ENCODE results near the gene CD82. TPM values are rescaled to one million over a fixed set of nuclear protein-coding genes. Genes with fewer than 3 reads are reported as not detected.

The CD82 gene
- polyA plus RNA-seq, 1 donor (not counting 4 experiments of a cell fraction or from before 2014, with no cell fraction given) = 118 TPM

DNA sequence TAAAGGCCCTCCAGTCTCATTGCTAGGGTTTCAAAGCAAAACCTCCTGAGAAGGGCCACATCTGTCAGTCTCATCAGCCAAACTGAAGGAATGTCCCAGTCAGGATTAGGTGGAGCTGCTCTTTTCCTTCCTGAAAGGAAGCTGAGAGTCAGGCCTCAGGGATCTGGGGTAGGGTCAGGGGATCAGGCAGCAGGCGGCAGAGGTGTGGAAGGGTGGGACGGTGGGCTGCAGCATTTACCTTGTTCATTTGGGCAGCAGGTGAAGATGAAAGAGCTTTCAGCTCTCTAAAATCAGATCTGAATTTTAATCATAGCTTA lies 17.8 kb downstream of the CD82 start:
- FAIRE-seq (no peak), DNase-seq (ENCODE audit: low read depth, low spot score) (no peak)
- H3K4me3 ChIP-seq (ENCODE audit: control insufficient read depth in 2 of 3, extremely low read depth in 1 of 3, insufficient read depth in 2 of 3, low read depth in 1 of 3, low read length in 3 of 3) = no peak overlapping the region
- peaks cover 19% of the 10 kb centered on the region for H3K4me1 ChIP-seq (ENCODE audit: control insufficient read depth, extremely low read depth, insufficient read depth, low read length)
- TF ChIP-seq, protein P1, sequence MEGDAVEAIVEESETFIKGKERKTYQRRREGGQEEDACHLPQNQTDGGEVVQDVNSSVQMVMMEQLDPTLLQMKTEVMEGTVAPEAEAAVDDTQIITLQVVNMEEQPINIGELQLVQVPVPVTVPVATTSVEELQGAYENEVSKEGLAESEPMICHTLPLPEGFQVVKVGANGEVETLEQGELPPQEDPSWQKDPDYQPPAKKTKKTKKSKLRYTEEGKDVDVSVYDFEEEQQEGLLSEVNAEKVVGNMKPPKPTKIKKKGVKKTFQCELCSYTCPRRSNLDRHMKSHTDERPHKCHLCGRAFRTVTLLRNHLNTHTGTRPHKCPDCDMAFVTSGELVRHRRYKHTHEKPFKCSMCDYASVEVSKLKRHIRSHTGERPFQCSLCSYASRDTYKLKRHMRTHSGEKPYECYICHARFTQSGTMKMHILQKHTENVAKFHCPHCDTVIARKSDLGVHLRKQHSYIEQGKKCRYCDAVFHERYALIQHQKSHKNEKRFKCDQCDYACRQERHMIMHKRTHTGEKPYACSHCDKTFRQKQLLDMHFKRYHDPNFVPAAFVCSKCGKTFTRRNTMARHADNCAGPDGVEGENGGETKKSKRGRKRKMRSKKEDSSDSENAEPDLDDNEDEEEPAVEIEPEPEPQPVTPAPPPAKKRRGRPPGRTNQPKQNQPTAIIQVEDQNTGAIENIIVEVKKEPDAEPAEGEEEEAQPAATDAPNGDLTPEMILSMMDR (optimal IDR thresholded peaks at IDR 0.05 in 1 of 3, IDR thresholded peaks at IDR 0.05 in 1 of 3, conservative IDR thresholded peaks at IDR 0.05 in 1 of 3; ENCODE audit: extremely low read depth in 1 of 3, insufficient read depth in 2 of 3, low read length in 3 of 3) = no peak
- no peak for TF ChIP-seq EZH2 (IDR thresholded peaks at IDR 0.05; ENCODE audit: low read length)
- H3K79me2 ChIP-seq (ENCODE audit: control insufficient read depth, insufficient read depth, low read length) = peaks cover 50% of the 10 kb centered on the region
- H3K9ac ChIP-seq (ENCODE audit: control insufficient read depth, extremely low read depth, insufficient read depth, low read length) = no peak overlapping the region
- H3K27ac ChIP-seq (ENCODE audit: control insufficient read depth, insufficient read depth, low read length) = no peak overlapping the region
- H3K27me3 ChIP-seq (ENCODE audit: control insufficient read depth, extremely low read depth, insufficient read depth, low read length) = no peaks in the 10 kb centered on the region
- no peaks in the 10 kb centered on the region for H3K9me1 ChIP-seq (ENCODE audit: control insufficient read depth, extremely low read depth, insufficient read depth, low read length)
- dilution Hi-C loops (cut with MboI; ENCODE audit: extremely low pct_ligation_motif_present, low sequenced_read_pairs) = no loop called here
- H2AFZ ChIP-seq (ENCODE audit: control insufficient read depth, low read length) = no peak overlapping the region
- peaks cover 2% of the 10 kb centered on the region for H3K9me3 ChIP-seq (ENCODE audit: control insufficient read depth, low read depth, low read length)
- H3K36me3 ChIP-seq (ENCODE audit: control insufficient read depth in 2 of 2, extremely low read depth in 1 of 2, insufficient read depth in 2 of 2, low read length in 2 of 2) = peaks cover 27 to 29% of the 10 kb centered on the region in 2 experiments
- peaks cover 2% of the 10 kb centered on the region for H4K20me1 ChIP-seq (ENCODE audit: control insufficient read depth, extremely low read depth, insufficient read depth, low read length)
- H3K4me2 ChIP-seq (ENCODE audit: control insufficient read depth, extremely low read depth, insufficient read depth, low read depth, low read length) = no peak overlapping the region

DNA sequence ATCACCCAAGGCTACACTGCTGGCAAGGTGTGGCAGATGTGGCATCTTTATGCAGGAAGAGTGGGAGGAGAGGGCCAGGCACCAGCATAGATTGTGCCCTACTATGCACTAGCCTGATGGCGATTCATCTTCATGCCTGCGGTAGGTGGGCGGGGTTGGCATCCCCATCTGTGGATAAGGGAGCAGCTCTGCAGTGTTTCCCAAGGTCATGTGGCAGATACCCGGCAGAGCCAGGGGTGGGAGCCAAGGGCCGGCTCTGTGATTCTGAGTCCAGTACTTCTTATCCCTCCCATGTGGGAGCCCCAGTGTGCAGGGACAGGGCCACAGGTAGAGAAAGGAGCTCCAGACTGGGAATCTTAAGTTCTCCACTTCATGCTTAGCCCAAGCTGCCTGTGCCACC lies 20.0 kb downstream of the CD82 start:
- dilution Hi-C loops (cut with MboI; ENCODE audit: extremely low pct_ligation_motif_present, low sequenced_read_pairs) = no loop called here
- Histone ChIP-seq H3K79me2 (ENCODE audit: control insufficient read depth, insufficient read depth, low read length) (peaks cover 33% of the 10 kb centered on the region), H3K36me3 (ENCODE audit: control insufficient read depth in 2 of 2, extremely low read depth in 1 of 2, insufficient read depth in 2 of 2, low read length in 2 of 2) (peaks cover 34% of the 10 kb centered on the region in 2 experiments)

More for the DNA sequence above, 20.0 kb downstream of the CD82 start:
- FAIRE-seq (no peak), DNase-seq (ENCODE audit: low read depth, low spot score) (no peak)
- Histone ChIP-seq H3K9me3 (ENCODE audit: control insufficient read depth, low read depth, low read length) (peaks cover 2% of the 10 kb centered on the region), H3K4me1 (ENCODE audit: control insufficient read depth, extremely low read depth, insufficient read depth, low read length) (peaks cover 9% of the 10 kb centered on the region), H3K4me2 (ENCODE audit: control insufficient read depth, extremely low read depth, insufficient read depth, low read depth, low read length) (no peak overlapping the region), H3K9me1 (ENCODE audit: control insufficient read depth, extremely low read depth, insufficient read depth, low read length) (no peaks in the 10 kb centered on the region), H3K4me3 (ENCODE audit: control insufficient read depth in 2 of 3, extremely low read depth in 1 of 3, insufficient read depth in 2 of 3, low read depth in 1 of 3, low read length in 3 of 3) (no peak overlapping the region), H3K27ac (ENCODE audit: control insufficient read depth, insufficient read depth, low read length) (no peak overlapping the region), H3K27me3 (ENCODE audit: control insufficient read depth, extremely low read depth, insufficient read depth, low read length) (no peaks in the 10 kb centered on the region), H3K9ac (ENCODE audit: control insufficient read depth, extremely low read depth, insufficient read depth, low read length) (no peak overlapping the region), H4K20me1 (ENCODE audit: control insufficient read depth, extremely low read depth, insufficient read depth, low read length) (peaks cover 2% of the 10 kb centered on the region), H2AFZ (ENCODE audit: control insufficient read depth, low read length) (no peak overlapping the region)
- TF ChIP-seq, protein P1 (optimal IDR thresholded peaks at IDR 0.05 in 1 of 3, IDR thresholded peaks at IDR 0.05 in 1 of 3, conservative IDR thresholded peaks at IDR 0.05 in 1 of 3; ENCODE audit: extremely low read depth in 1 of 3, insufficient read depth in 2 of 3, low read length in 3 of 3) = no peak
